ENCODE data around the gene INPP5J. TPM values are rescaled to one million over a fixed set of nuclear protein-coding genes. Genes with fewer than 3 reads are reported as not detected.

Gene INPP5J
- total RNA-seq, 2 donors from 2014 or later = 3.5 to 5.4 TPM

GRCh38 chr22:31140746-31141145, 18.0 kb downstream of the INPP5J start:
- TF ChIP-seq CTCF (conservative IDR thresholded peaks at IDR 0.05) = no peak
- H3K27ac Mint-ChIP-seq = no peak overlapping the region
- H3K4me3 ChIP-seq (ENCODE audit: low read length) = no peak overlapping the region
- peak overlapping the region; percentile 78 for H3K27ac ChIP-seq (ENCODE audit: low read depth, low read length)
- WGBS, 2 experiments (ENCODE audit: insufficient coverage in 1 of 2, insufficient read length in 1 of 2) = 88 to 100% methylated on average over 2 to 5 of the region's 5 CpGs
- H3K27me3 Mint-ChIP-seq (ENCODE audit: insufficient read depth) = peaks cover 18% of the 10 kb centered on the region
- H3K4me1 ChIP-seq (ENCODE audit: control insufficient read depth, insufficient read depth, low read length) = no peaks in the 10 kb centered on the region
- peaks cover 11% of the 10 kb centered on the region for H3K9me3 Mint-ChIP-seq
- no peaks in the 10 kb centered on the region for H3K27me3 ChIP-seq (ENCODE audit: control insufficient read depth, insufficient read depth, low read length, poor library complexity, severe bottlenecking)
- no peak for DNase-seq
- peaks cover 7% of the 10 kb centered on the region for H3K4me1 Mint-ChIP-seq
- no peak overlapping the region for H3K4me3 Mint-ChIP-seq
- H3K36me3 Mint-ChIP-seq (ENCODE audit: low read depth) = no peaks in the 10 kb centered on the region
- no peak overlapping the region for H3K9ac ChIP-seq (ENCODE audit: extremely low read depth, low read length, poor library complexity, severe bottlenecking)
- peaks cover 7% of the 10 kb centered on the region for H3K9me3 ChIP-seq (ENCODE audit: control insufficient read depth, low read length)
- no peaks in the 10 kb centered on the region for H3K36me3 ChIP-seq (ENCODE audit: control insufficient read depth, insufficient read depth, low read length)

GRCh38 chr22:31141551-31141950, 18.8 kb downstream of the INPP5J start:
- H3K36me3 Mint-ChIP-seq (ENCODE audit: low read depth) = no peaks in the 10 kb centered on the region
- peaks cover 7% of the 10 kb centered on the region for H3K4me1 Mint-ChIP-seq
- Histone ChIP-seq H3K27ac (ENCODE audit: low read depth, low read length) (no peak overlapping the region), H3K4me3 (ENCODE audit: low read length) (no peak overlapping the region), H3K9me3 (ENCODE audit: control insufficient read depth, low read length) (peaks cover 9% of the 10 kb centered on the region), H3K27me3 (ENCODE audit: control insufficient read depth, insufficient read depth, low read length, poor library complexity, severe bottlenecking) (no peaks in the 10 kb centered on the region), H3K36me3 (ENCODE audit: control insufficient read depth, insufficient read depth, low read length) (no peaks in the 10 kb centered on the region), H3K4me1 (ENCODE audit: control insufficient read depth, insufficient read depth, low read length) (no peaks in the 10 kb centered on the region), H3K9ac (ENCODE audit: extremely low read depth, low read length, poor library complexity, severe bottlenecking) (no peak overlapping the region)
- peak; percentile 36 for DNase-seq
- H3K4me3 Mint-ChIP-seq = no peak overlapping the region
- H3K9me3 Mint-ChIP-seq = peaks cover 15% of the 10 kb centered on the region
- peaks cover 18% of the 10 kb centered on the region for H3K27me3 Mint-ChIP-seq (ENCODE audit: insufficient read depth)
- H3K27ac Mint-ChIP-seq = no peak overlapping the region
- no peak for TF ChIP-seq CTCF (conservative IDR thresholded peaks at IDR 0.05)
- 88 to 93% methylated on average over 1 to 2 of the region's 2 CpGs for WGBS, 2 experiments (ENCODE audit: insufficient coverage in 1 of 2, insufficient read length in 1 of 2)

- DNase-seq = peak; percentile 43
- 90 to 92% methylated on average over 2 to 4 of the region's 4 CpGs for WGBS, 2 experiments (ENCODE audit: insufficient coverage in 1 of 2, insufficient read length in 1 of 2)
- no peak for TF ChIP-seq CTCF (conservative IDR thresholded peaks at IDR 0.05)
These were observed 19.5 kb downstream of the INPP5J start for GRCh38 chr22:31142285-31142684.

More at GRCh38 chr22:31142285-31142684, 19.5 kb downstream of the INPP5J start:
- H3K4me1 Mint-ChIP-seq = peaks cover 7% of the 10 kb centered on the region
- H3K4me3 Mint-ChIP-seq = no peak overlapping the region
- H3K27ac ChIP-seq (ENCODE audit: low read depth, low read length) = no peak overlapping the region
- H3K27me3 ChIP-seq (ENCODE audit: control insufficient read depth, insufficient read depth, low read length, poor library complexity, severe bottlenecking) = no peaks in the 10 kb centered on the region
- H3K27me3 Mint-ChIP-seq (ENCODE audit: insufficient read depth) = peaks cover 18% of the 10 kb centered on the region
- H3K36me3 Mint-ChIP-seq (ENCODE audit: low read depth) = no peaks in the 10 kb centered on the region
- H3K4me1 ChIP-seq (ENCODE audit: control insufficient read depth, insufficient read depth, low read length) = no peaks in the 10 kb centered on the region
- no peak overlapping the region for H3K4me3 ChIP-seq (ENCODE audit: low read length)
- H3K9me3 ChIP-seq (ENCODE audit: control insufficient read depth, low read length) = peaks cover 16% of the 10 kb centered on the region
- no peak overlapping the region for H3K9ac ChIP-seq (ENCODE audit: extremely low read depth, low read length, poor library complexity, severe bottlenecking)
- H3K9me3 Mint-ChIP-seq = peaks cover 22% of the 10 kb centered on the region
- no peak overlapping the region for H3K27ac Mint-ChIP-seq
- no peaks in the 10 kb centered on the region for H3K36me3 ChIP-seq (ENCODE audit: control insufficient read depth, insufficient read depth, low read length)

Measured in endodermal cell (in vitro differentiated cells).